Measurements from ENCODE around the gene CDC45.

DNA sequence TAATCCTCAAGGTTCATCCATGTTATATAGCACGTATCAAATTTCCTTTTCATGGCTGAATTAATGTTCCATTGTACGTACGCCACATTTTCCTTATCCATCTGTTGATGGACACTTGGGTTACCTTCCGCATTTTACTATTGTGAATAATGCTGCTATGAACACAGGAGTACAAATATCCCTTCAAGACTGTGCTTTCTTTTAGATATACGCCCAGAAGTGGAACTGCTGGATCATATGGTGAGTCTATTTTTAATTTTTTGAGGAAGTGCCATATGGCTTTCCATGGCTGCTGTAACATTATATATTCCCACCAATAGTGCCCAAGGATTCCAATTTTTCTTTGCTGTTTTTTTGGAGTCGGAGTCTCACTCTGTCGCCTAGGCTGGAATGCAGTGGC lies 41.4 kb upstream of the CDC45 start:
- no peak for TF ChIP-seq EP300 (IDR thresholded peaks at IDR 0.05)
- TF ChIP-seq, protein P1, sequence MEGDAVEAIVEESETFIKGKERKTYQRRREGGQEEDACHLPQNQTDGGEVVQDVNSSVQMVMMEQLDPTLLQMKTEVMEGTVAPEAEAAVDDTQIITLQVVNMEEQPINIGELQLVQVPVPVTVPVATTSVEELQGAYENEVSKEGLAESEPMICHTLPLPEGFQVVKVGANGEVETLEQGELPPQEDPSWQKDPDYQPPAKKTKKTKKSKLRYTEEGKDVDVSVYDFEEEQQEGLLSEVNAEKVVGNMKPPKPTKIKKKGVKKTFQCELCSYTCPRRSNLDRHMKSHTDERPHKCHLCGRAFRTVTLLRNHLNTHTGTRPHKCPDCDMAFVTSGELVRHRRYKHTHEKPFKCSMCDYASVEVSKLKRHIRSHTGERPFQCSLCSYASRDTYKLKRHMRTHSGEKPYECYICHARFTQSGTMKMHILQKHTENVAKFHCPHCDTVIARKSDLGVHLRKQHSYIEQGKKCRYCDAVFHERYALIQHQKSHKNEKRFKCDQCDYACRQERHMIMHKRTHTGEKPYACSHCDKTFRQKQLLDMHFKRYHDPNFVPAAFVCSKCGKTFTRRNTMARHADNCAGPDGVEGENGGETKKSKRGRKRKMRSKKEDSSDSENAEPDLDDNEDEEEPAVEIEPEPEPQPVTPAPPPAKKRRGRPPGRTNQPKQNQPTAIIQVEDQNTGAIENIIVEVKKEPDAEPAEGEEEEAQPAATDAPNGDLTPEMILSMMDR (IDR thresholded peaks at IDR 0.05): no peak

All from tibial nerve (tissue), 4 donors.